Sigmoid colon (tissue), 7 donors: ENCODE results near the gene STXBP4. TPM values are rescaled to one million over a fixed set of nuclear protein-coding genes. Genes with fewer than 3 reads are reported as not detected.

Experiments
- DNase-seq: peaks from one replicate; pipeline ENCODE4 v3.0.0-alpha.2; 2019
- H3K27ac ChIP-seq, 4 donors: fragments of 200-600 bp; sonication (generic); one replicate each; pipeline ENCODE4 v1.5.1; 2016 to 2019; ENCODE audit warnings: mild to moderate bottlenecking in 1 of 4
- H3K27me3 ChIP-seq, 3 donors: fragments of 200-600 bp; sonication (generic); one replicate each; pipeline ENCODE4 v1.5.1; 2019; ENCODE audit warnings: mild to moderate bottlenecking in 1 of 3
- H3K36me3 ChIP-seq, 4 donors: fragments of 200-600 bp; sonication (generic); one replicate each; pipeline ENCODE4 v1.5.1; 2016 to 2019
- H3K4me1 ChIP-seq, 4 donors: fragments of 200-600 bp; sonication (generic); one replicate each; pipeline ENCODE4 v1.5.1; 2017 to 2019
- H3K4me3 ChIP-seq, 4 donors: fragments of 200-600 bp; sonication (generic); one replicate each; pipeline ENCODE4 v1.5.1; 2017 to 2019; ENCODE audit warnings: mild to moderate bottlenecking in 2 of 4, moderate library complexity in 1 of 4
- H3K9me3 ChIP-seq, 4 donors: fragments of 200-600 bp in 3 of 4; sonication (generic) in 3 of 4; one replicate each; pipeline versions ENCODE4 v1.5.1 to v1.6.1; 2013 to 2019
- CTCF ChIP-seq, 4 experiments: fragments of 450-650 bp in 3 of 4; fragments of 200-600 bp in 1 of 4; IDR thresholded peaks; one replicate each; pipeline ENCODE4 v1.5.1; 2016 to 2019; ENCODE audit warnings: antibody characterized with exemption in 4 of 4, mild to moderate bottlenecking in 3 of 4, moderate library complexity in 2 of 4
- EP300 ChIP-seq, 4 donors: sonication (generic); formaldehyde crosslinking; IDR thresholded peaks; one replicate each; pipeline ENCODE4 v1.6.1; 2017; ENCODE audit warnings: antibody characterized with exemption in 4 of 4
- POLR2A ChIP-seq, 2 donors: fragments of 450-650 bp; IDR thresholded peaks; one replicate each; pipeline ENCODE4 v1.6.1; 2016; ENCODE audit warnings: antibody characterized with exemption in 2 of 2, mild to moderate bottlenecking in 2 of 2, moderate library complexity in 2 of 2
- POLR2AphosphoS5 ChIP-seq, 4 donors: sonication (generic); formaldehyde crosslinking; IDR thresholded peaks; one replicate each; pipeline ENCODE4 v1.6.1; 2017; ENCODE audit warnings: antibody characterized with exemption in 4 of 4
- WGBS, 2 donors: extraction: QIAGEN DNeasy Blood & Tissue Kit; methylation state at CpG; one replicate each; pipeline ENCODE4 v1.1.7; 2013; 5-methylcytosine and 5-hydroxymethylcytosine counted together
- intact Hi-C: fragments of 100-400 bp; cut with DNase I; formaldehyde crosslinking; loops from one replicate; pipeline ENCODE4 v1.15.1; 2023
- polyA plus RNA-seq, 3 donors: library from polyadenylated mRNA; stranded (reverse); fragments of 200-250 nt; gene quantifications; one replicate each; pipeline ENCODE4 v1.2.3, GENCODE V29; 2013
- small RNA-seq, 3 donors: library from RNA; depleted of rRNA; stranded (forward); fragments of <200 nt; gene quantifications; one replicate each; pipeline ENCODE3, GENCODE V24; 2016
- total RNA-seq, 4 donors: library from RNA; depleted of rRNA; stranded (reverse); fragments of >200 nt; gene quantifications; one replicate each; pipeline ENCODE4 v1.1.0, GENCODE V29; 2016
- donor health status: healthy with polysubstance abuse.
- donor health status: Bipolar disorder and iron deficiency.
- donor health status: healthy.

Gene STXBP4
- total and polyA plus RNA-seq, 7 donors, result under 0.01 to 25.2 (median 15.0) TPM

GRCh38 chr17:55216888-55217287 lies 248.3 kb downstream of the STXBP4 start:
- intact Hi-C loops, result no loop called here
- Histone ChIP-seq H3K36me3 (no peaks in the 10 kb centered on the region), H3K4me3 (no peak overlapping the region), H3K27ac (no peak overlapping the region), H3K9me3 (no peaks in the 10 kb centered on the region), H3K4me1 (no peaks in the 10 kb centered on the region), H3K27me3 (no peaks in the 10 kb centered on the region)
- 55 to 80% methylated on average over 3 of the region's 3 CpGs for WGBS, 2 donors
- TF ChIP-seq POLR2A (IDR thresholded peaks at IDR 0.05) (no peak), CTCF (IDR thresholded peaks at IDR 0.05) (no peak), POLR2AphosphoS5 (IDR thresholded peaks at IDR 0.05) (no peak), EP300 (IDR thresholded peaks at IDR 0.05) (no peak)
- no peak for DNase-seq

GRCh38 chr17:55219459-55219858 lies 250.9 kb downstream of the STXBP4 start:
- WGBS, 2 donors, result 54 to 60% methylated on average over 1 of the region's 1 CpG
- no peak for DNase-seq
- H3K9me3 ChIP-seq, result no peaks in the 10 kb centered on the region
- no peak overlapping the region for H3K27ac ChIP-seq
- H3K36me3 ChIP-seq, result no peaks in the 10 kb centered on the region
- no peak overlapping the region for H3K4me3 ChIP-seq
- intact Hi-C loops, result no loop called here
- no peak for TF ChIP-seq EP300 (IDR thresholded peaks at IDR 0.05)
- no peak for TF ChIP-seq CTCF (IDR thresholded peaks at IDR 0.05)
- no peak for TF ChIP-seq POLR2A (IDR thresholded peaks at IDR 0.05)
- TF ChIP-seq POLR2AphosphoS5 (IDR thresholded peaks at IDR 0.05), result no peak
- no peaks in the 10 kb centered on the region for H3K4me1 ChIP-seq
- H3K27me3 ChIP-seq, result no peaks in the 10 kb centered on the region

- Histone ChIP-seq H3K36me3 (no peaks in the 10 kb centered on the region), H3K27ac (no peak overlapping the region)
- 60 to 74% methylated on average over 3 of the region's 3 CpGs for WGBS, 2 donors
These were observed 251.4 kb downstream of the STXBP4 start for GRCh38 chr17:55219934-55220333.

More at GRCh38 chr17:55219934-55220333, 251.4 kb downstream of the STXBP4 start:
- no peak for DNase-seq
- Histone ChIP-seq H3K4me3 (no peak overlapping the region), H3K9me3 (no peaks in the 10 kb centered on the region), H3K27me3 (no peaks in the 10 kb centered on the region), H3K4me1 (no peaks in the 10 kb centered on the region)
- TF ChIP-seq EP300 (IDR thresholded peaks at IDR 0.05) (no peak), CTCF (IDR thresholded peaks at IDR 0.05) (no peak), POLR2AphosphoS5 (IDR thresholded peaks at IDR 0.05) (no peak), POLR2A (IDR thresholded peaks at IDR 0.05) (no peak)
- intact Hi-C loops, result no loop called here

Small RNA genes lying within 50 kb of the gene (small RNA-seq; reads per million reads assigned to genes)
- gene AC007485.1, result 0 reads per million in 3 donors

Other genes starting within 250 kb of the STXBP4 start
- gene TOM1L1, start 67.9 kb upstream of the STXBP4 start, total RNA-seq, result 10 to 100 TPM; 23.8 to 30.8 (median 28.8) TPM
- 10 to 100 TPM; 23.0 to 61.7 (median 51.7) TPM for gene TOM1L1, start 67.9 kb upstream of the STXBP4 start, polyA plus RNA-seq
- 10 to 100 TPM; 36.6 to 96.3 (median 55.2) TPM for gene COX11, start 111 bp upstream of the STXBP4 start, total RNA-seq
- gene COX11, start 111 bp upstream of the STXBP4 start, polyA plus RNA-seq, result 10 to 100 TPM; 20.4 to 49.4 (median 33.8) TPM